ENCODE data around the gene EFNA1. TPM values are rescaled to one million over a fixed set of nuclear protein-coding genes. Genes with fewer than 3 reads are reported as not detected.

The EFNA1 gene
- total and polyA plus RNA-seq, 2 of the 8 experiments (the other 6 are each of a cell fraction or from before 2014, with no cell fraction given) = 4.9 to 14.6 TPM

- TF ChIP-seq MAFK (IDR thresholded peaks at IDR 0.05; ENCODE audit: low read depth, low read length) (no peak), USF2 (IDR thresholded peaks at IDR 0.05; ENCODE audit: low read length) (no peak), SIX5 (IDR thresholded peaks at IDR 0.05; ENCODE audit: low read depth, low read length) (no peak), CTCF (IDR thresholded peaks at IDR 0.05; ENCODE audit: control extremely low read depth in 1 of 3, insufficient read depth in 1 of 3, low read depth in 1 of 3, low read length in 3 of 3) (no peak), BRCA1 (IDR thresholded peaks at IDR 0.05; ENCODE audit: low read depth, low read length) (no peak), JUND (IDR thresholded peaks at IDR 0.05; ENCODE audit: low read length) (no peak), CEBPB (IDR thresholded peaks at IDR 0.05; ENCODE audit: low read depth, low read length) (no peak)
Observed at GRCh38 chr1:155133799-155134281, 6.2 kb downstream of the EFNA1 start (continued).

Measured in H1 (cell line).